Loucy (cell line): ENCODE results near the gene HSF5.

Source experiments
- H2AFZ ChIP-seq: fragments of 200-600 bp; sonication (generic); 2 replicates; pipeline ENCODE4 v1.6.0; 2016; ENCODE audit warnings: antibody characterized with exemption, mild to moderate bottlenecking, low read length, moderate library complexity
- H3F3A ChIP-seq: fragments of 200-600 bp; 2 replicates; pipeline ENCODE4 v1.6.0; 2016; ENCODE audit warnings: antibody characterized with exemption, low read depth, mild to moderate bottlenecking
- H3K27me3 ChIP-seq: fragments of 200-600 bp; sonication (generic); 2 replicates; pipeline ENCODE4 v1.6.1; 2014; ENCODE audit warnings: low read length, mild to moderate bottlenecking; ENCODE audit not compliant: insufficient read depth, poor library complexity, severe bottlenecking
- H3K36me3 ChIP-seq: fragments of 200-600 bp; sonication (generic); 2 replicates; pipeline ENCODE4 v1.6.1; 2016; ENCODE audit warnings: low read length; ENCODE audit not compliant: insufficient read depth
- H3K4me1 ChIP-seq: fragments of 200-600 bp; sonication (generic); 2 replicates; pipeline ENCODE4 v1.5.1; 2014; ENCODE audit warnings: low read length, mild to moderate bottlenecking; ENCODE audit not compliant: insufficient read depth, poor library complexity, severe bottlenecking
- H3K4me2 ChIP-seq: fragments of 200-600 bp; sonication (generic); 2 replicates; pipeline ENCODE4 v1.6.0; 2014; ENCODE audit warnings: antibody characterized with exemption, low read length, low read depth, mild to moderate bottlenecking; ENCODE audit not compliant: poor library complexity, severe bottlenecking
- H3K4me3 ChIP-seq: fragments of 200-600 bp; sonication (generic); 2 replicates; pipeline ENCODE4 v1.5.1; 2014; ENCODE audit warnings: low read length, mild to moderate bottlenecking, mixed read lengths; ENCODE audit not compliant: poor library complexity, severe bottlenecking
- H3K79me2 ChIP-seq: fragments of 200-600 bp; sonication (generic); 2 replicates; pipeline ENCODE4 v1.6.1; 2014; ENCODE audit warnings: low read length; ENCODE audit not compliant: insufficient read depth
- H3K9ac ChIP-seq: fragments of 200-600 bp; sonication (generic); 2 replicates; pipeline ENCODE4 v1.6.0; 2014; ENCODE audit warnings: mild to moderate bottlenecking, low read depth, low read length, moderate library complexity; ENCODE audit not compliant: poor library complexity, severe bottlenecking
- H3K9me2 ChIP-seq: fragments of 200-600 bp; sonication (generic); replicated peaks from 2 replicates; pipeline ENCODE4 v1.6.1; 2016; ENCODE audit warnings: low read depth, low read length, mixed read lengths
- H3K9me3 ChIP-seq: fragments of 200-600 bp; sonication (generic); 2 replicates; pipeline ENCODE4 v1.6.1; 2014; ENCODE audit warnings: mild to moderate bottlenecking, antibody characterized with exemption, low read length, low read depth; ENCODE audit not compliant: insufficient read depth
- H4K20me1 ChIP-seq: fragments of 200-600 bp; sonication (generic); 2 replicates; pipeline ENCODE4 v1.6.0; 2014; ENCODE audit warnings: antibody characterized with exemption, low read length, mild to moderate bottlenecking; ENCODE audit not compliant: insufficient read depth, poor library complexity, severe bottlenecking
- CTCF ChIP-seq: fragments of 200-600 bp; sonication (generic); conservative IDR thresholded peaks from 2 replicates; pipeline ENCODE4 v1.5.1; 2014; ENCODE audit warnings: mild to moderate bottlenecking, antibody characterized with exemption, low read length
- EZH2phosphoT487 ChIP-seq: fragments of 200-600 bp; IDR thresholded peaks from 2 replicates; pipeline ENCODE4 v1.6.1; 2018; ENCODE audit warnings: antibody characterized with exemption, mild to moderate bottlenecking, moderate library complexity, borderline replicate concordance

The HSF5 gene

GRCh38 chr17:58436245-58436644 lies 52.0 kb downstream of the HSF5 start:
- no peak overlapping the region for H3K4me2 ChIP-seq
- H3K9me3 ChIP-seq: no peaks in the 10 kb centered on the region
- no peaks in the 10 kb centered on the region for H4K20me1 ChIP-seq
- H3K9me2 ChIP-seq: no peaks in the 10 kb centered on the region
- no peak overlapping the region for H3K9ac ChIP-seq
- no peaks in the 10 kb centered on the region for H3K4me1 ChIP-seq
- H3K79me2 ChIP-seq: no peaks in the 10 kb centered on the region
- H3K27me3 ChIP-seq: no peaks in the 10 kb centered on the region
- H2AFZ ChIP-seq: no peak overlapping the region
- no peak overlapping the region for H3K4me3 ChIP-seq
- TF ChIP-seq CTCF (no peak), EZH2phosphoT487 (no peak)
- H3K36me3 ChIP-seq: no peaks in the 10 kb centered on the region
- H3F3A ChIP-seq: no peaks in the 10 kb centered on the region

- Histone ChIP-seq H3K9me3 (no peaks in the 10 kb centered on the region), H3K4me3 (no peak overlapping the region), H3K4me2 (no peak overlapping the region), H3K27me3 (no peaks in the 10 kb centered on the region), H2AFZ (no peak overlapping the region), H3K36me3 (no peaks in the 10 kb centered on the region), H3K4me1 (no peaks in the 10 kb centered on the region), H4K20me1 (no peaks in the 10 kb centered on the region), H3F3A (no peaks in the 10 kb centered on the region), H3K9me2 (no peaks in the 10 kb centered on the region), H3K9ac (no peak overlapping the region), H3K79me2 (no peaks in the 10 kb centered on the region)
- TF ChIP-seq EZH2phosphoT487: no peak
- TF ChIP-seq CTCF: peak; percentile 44
Observed at GRCh38 chr17:58432806-58433573, 55.2 kb downstream of the HSF5 start.

DNA sequence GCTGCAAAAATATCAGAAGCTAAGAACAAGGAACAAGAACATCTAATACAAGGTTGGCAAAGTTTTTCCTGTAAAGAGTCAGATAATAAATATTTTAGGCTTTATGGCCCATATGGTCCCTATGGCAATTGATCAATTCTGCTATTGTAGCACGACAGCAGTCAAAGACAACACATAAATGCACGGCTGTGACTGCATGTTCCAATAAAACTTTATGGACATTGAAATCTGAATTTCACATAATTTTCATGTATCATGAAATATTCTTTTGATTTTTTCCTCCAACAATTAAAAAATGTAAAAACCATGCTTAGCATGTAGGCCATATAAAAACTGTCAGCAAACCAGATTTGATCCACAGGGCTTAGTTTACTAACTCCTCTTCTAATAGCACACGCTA lies 60.4 kb downstream of the HSF5 start:
- H3K36me3 ChIP-seq: no peaks in the 10 kb centered on the region
- no peak overlapping the region for H3K4me3 ChIP-seq
- no peaks in the 10 kb centered on the region for H3F3A ChIP-seq
- no peak overlapping the region for H3K9ac ChIP-seq
- H3K4me1 ChIP-seq: no peaks in the 10 kb centered on the region
- H3K9me3 ChIP-seq: no peaks in the 10 kb centered on the region
- H3K27me3 ChIP-seq: no peaks in the 10 kb centered on the region
- no peaks in the 10 kb centered on the region for H3K9me2 ChIP-seq
- no peak overlapping the region for H3K4me2 ChIP-seq
- TF ChIP-seq CTCF: no peak
- no peak for TF ChIP-seq EZH2phosphoT487
- no peaks in the 10 kb centered on the region for H4K20me1 ChIP-seq
- no peaks in the 10 kb centered on the region for H3K79me2 ChIP-seq
- H2AFZ ChIP-seq: no peak overlapping the region
